Measurements from ENCODE around the gene KLHL3.

DNA sequence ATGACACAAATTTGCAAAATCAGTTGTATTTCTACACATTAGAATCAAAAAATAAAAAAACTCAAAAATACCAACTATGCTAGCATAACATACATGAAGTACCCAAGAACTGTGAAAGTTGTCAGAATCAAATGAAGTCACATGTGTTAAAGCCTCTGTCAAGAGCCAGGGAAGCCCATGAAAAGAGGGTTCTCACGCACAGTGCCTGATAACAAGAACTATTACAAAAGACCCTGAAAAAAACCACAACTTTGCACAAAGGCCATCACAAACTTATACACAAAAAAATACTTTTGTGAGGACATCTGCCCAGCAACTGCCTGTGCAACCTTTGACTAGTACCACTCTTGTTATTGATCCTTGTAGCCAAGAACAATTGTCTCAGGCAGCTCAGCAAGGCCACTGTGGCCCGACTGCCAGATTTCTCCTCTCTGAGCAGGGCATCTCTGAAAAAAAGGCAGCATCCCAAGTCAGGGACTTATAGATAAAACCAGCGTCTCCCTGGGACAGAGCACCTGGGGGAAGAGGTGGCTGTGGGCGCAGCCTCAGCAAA, 47.2 kb upstream of the KLHL3 start:
- TF ChIP-seq, protein P1, sequence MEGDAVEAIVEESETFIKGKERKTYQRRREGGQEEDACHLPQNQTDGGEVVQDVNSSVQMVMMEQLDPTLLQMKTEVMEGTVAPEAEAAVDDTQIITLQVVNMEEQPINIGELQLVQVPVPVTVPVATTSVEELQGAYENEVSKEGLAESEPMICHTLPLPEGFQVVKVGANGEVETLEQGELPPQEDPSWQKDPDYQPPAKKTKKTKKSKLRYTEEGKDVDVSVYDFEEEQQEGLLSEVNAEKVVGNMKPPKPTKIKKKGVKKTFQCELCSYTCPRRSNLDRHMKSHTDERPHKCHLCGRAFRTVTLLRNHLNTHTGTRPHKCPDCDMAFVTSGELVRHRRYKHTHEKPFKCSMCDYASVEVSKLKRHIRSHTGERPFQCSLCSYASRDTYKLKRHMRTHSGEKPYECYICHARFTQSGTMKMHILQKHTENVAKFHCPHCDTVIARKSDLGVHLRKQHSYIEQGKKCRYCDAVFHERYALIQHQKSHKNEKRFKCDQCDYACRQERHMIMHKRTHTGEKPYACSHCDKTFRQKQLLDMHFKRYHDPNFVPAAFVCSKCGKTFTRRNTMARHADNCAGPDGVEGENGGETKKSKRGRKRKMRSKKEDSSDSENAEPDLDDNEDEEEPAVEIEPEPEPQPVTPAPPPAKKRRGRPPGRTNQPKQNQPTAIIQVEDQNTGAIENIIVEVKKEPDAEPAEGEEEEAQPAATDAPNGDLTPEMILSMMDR (IDR thresholded peaks at IDR 0.05): no peak
- TF ChIP-seq, protein P2, sequence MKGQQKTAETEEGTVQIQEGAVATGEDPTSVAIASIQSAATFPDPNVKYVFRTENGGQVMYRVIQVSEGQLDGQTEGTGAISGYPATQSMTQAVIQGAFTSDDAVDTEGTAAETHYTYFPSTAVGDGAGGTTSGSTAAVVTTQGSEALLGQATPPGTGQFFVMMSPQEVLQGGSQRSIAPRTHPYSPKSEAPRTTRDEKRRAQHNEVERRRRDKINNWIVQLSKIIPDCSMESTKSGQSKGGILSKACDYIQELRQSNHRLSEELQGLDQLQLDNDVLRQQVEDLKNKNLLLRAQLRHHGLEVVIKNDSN (CRISPR knock-in tag; IDR thresholded peaks at IDR 0.05): no peak
- TF ChIP-seq, protein P3, sequence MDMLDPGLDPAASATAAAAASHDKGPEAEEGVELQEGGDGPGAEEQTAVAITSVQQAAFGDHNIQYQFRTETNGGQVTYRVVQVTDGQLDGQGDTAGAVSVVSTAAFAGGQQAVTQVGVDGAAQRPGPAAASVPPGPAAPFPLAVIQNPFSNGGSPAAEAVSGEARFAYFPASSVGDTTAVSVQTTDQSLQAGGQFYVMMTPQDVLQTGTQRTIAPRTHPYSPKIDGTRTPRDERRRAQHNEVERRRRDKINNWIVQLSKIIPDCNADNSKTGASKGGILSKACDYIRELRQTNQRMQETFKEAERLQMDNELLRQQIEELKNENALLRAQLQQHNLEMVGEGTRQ (CRISPR knock-in tag; IDR thresholded peaks at IDR 0.05): no peak
